Measurements from ENCODE around the gene ECHDC1.
"Not testable (repeated sequence)": the region's sequence is repeated elsewhere in the genome, so short reads cannot be mapped to it uniquely, and the experiment has no call there.

ECHDC1 gene

GRCh38 chr6:127342946-127343808 is at the start of gene ECHDC1:
TSS of gene ECHDC1 (minus strand) at chr6:127343609. CDS start at chr6:127331028, 12,581 bp downstream.
- peak; percentile 78 for DNase-seq

GRCh38 chr6:127392301-127392700 is 48.9 kb upstream of the ECHDC1 start:
- no peak for DNase-seq

- no peak for DNase-seq
Measured at GRCh38 chr6:127391094-127391953, 47.9 kb upstream of the ECHDC1 start.

GRCh38 chr6:127389706-127390105 is 46.3 kb upstream of the ECHDC1 start:
- DNase-seq: no peak

- no peak for DNase-seq
Measured at GRCh38 chr6:127385668-127386430, 42.4 kb upstream of the ECHDC1 start.

- not testable (repeated sequence) for DNase-seq
Measured at GRCh38 chr6:127384848-127385247, 41.4 kb upstream of the ECHDC1 start.

- DNase-seq: no peak
Measured at GRCh38 chr6:127383988-127384387, 40.6 kb upstream of the ECHDC1 start.

GRCh38 chr6:127382413-127382812 is 39.0 kb upstream of the ECHDC1 start:
- DNase-seq: no peak

- no peak for DNase-seq
Measured at GRCh38 chr6:127381384-127381783, 38.0 kb upstream of the ECHDC1 start.

- no peak for DNase-seq
Measured at GRCh38 chr6:127376685-127377084, 33.3 kb upstream of the ECHDC1 start.

GRCh38 chr6:127367023-127367375 is 23.6 kb upstream of the ECHDC1 start:
- DNase-seq: no peak

GRCh38 chr6:127366282-127367022 is 23.0 kb upstream of the ECHDC1 start:
- no peak for DNase-seq

- no peak for DNase-seq
Measured at GRCh38 chr6:127365874-127366273, 22.5 kb upstream of the ECHDC1 start.

GRCh38 chr6:127352524-127352923 is 9.1 kb upstream of the ECHDC1 start:
- no peak for DNase-seq

GRCh38 chr6:127349980-127350379 is 6.6 kb upstream of the ECHDC1 start:
- DNase-seq: no peak

GRCh38 chr6:127348028-127348661 is 4.7 kb upstream of the ECHDC1 start:
- DNase-seq: no peak

GRCh38 chr6:127347178-127347577 is 3.8 kb upstream of the ECHDC1 start:
- DNase-seq: no peak

- no peak for DNase-seq
Measured at GRCh38 chr6:127345521-127345920, 2.1 kb upstream of the ECHDC1 start.

- DNase-seq: no peak
Measured at GRCh38 chr6:127343809-127344659, 625 bp upstream of the ECHDC1 start.

- no peak for DNase-seq
Measured at GRCh38 chr6:127342296-127342945, 988 bp downstream of the ECHDC1 start.

All from stimulated activated CD4-positive, alpha-beta T cell treated with anti-CD3 and anti-CD28 coated beads, Interleukin-1b, Interleukin-23, amount 100 ng/mL, for 48 hours (primary cell).